Measurements from ENCODE around the gene SMAD1. TPM values are rescaled to one million over a fixed set of nuclear protein-coding genes. Genes with fewer than 3 reads are reported as not detected.
A peak's percentile ranks its signal among the peaks of the same experiment; 100 is the strongest.

Gene SMAD1
- polyA plus RNA-seq, 2 of the 4 experiments (the other 2 are of a cell fraction), result 9.9 to 23.9 TPM

- H3K4me1 ChIP-seq, result peaks cover 16% of the 10 kb centered on the region
- WGBS (ENCODE audit: missing lambda C conversion rate), result 58% methylated on average over 4 of the region's 4 CpGs
- no peak overlapping the region for H3K4me3 ChIP-seq
- DNase-seq (ENCODE audit: low read depth in 1 of 2, low spot score in 1 of 2) (no peak), ATAC-seq (no peak), FAIRE-seq (no peak)
- no peak overlapping the region for H3K27ac ChIP-seq
- no peak overlapping the region for H3K4me2 ChIP-seq
- TF ChIP-seq RAD21 (conservative IDR thresholded peaks at IDR 0.05 in 1 of 2, IDR thresholded peaks at IDR 0.05 in 1 of 2), result no peak
- TF ChIP-seq KDM5A (IDR thresholded peaks at IDR 0.05), result no peak
- POLR2A ChIA-PET, result no interaction called here
- CTCF ChIA-PET, result no interaction called here
- no peaks in the 10 kb centered on the region for H3K9me3 ChIP-seq
These were observed 59.7 kb downstream of the SMAD1 start for GRCh38 chr4:145541346-145541745.

GRCh38 chr4:145545031-145545430 is 63.4 kb downstream of the SMAD1 start:
- POLR2A ChIA-PET, result no interaction called here

GRCh38 chr4:145545538-145546174 is 64.0 kb downstream of the SMAD1 start:
- Histone ChIP-seq H3K4me2 (peak overlapping the region; percentile 60), H3K9me3 (no peaks in the 10 kb centered on the region), H3K27ac (peak overlapping the region; percentile 31 to 64; a peak in 3 of 6 replicates), H3K4me1 (peaks cover 21% of the 10 kb centered on the region), H3K4me3 (no peak overlapping the region)
- peak; percentile 14 to 55 for DNase-seq (ENCODE audit: low read depth in 1 of 2, low spot score in 1 of 2)
- peak; percentile 46 for FAIRE-seq
- POLR2A ChIA-PET, result interaction anchor here (1.1 kb wide), 1 partner anchor 35 kb away, joined by 6 read pairs; no protein-coding TSS in a partner anchor
- peak; percentile 67 to 77; a peak in 4 of 6 replicates for ATAC-seq
- peak; percentile 51; the same call in 1 of the 2 replicates for TF ChIP-seq JUNB (IDR thresholded peaks at IDR 0.05)
- TF ChIP-seq CBX8 (IDR thresholded peaks at IDR 0.05), result no peak
- peak; percentile 55 to 59; a peak in 3 of 4 replicates for TF ChIP-seq CEBPB (IDR thresholded peaks at IDR 0.05)
- TF ChIP-seq BHLHE40 (IDR thresholded peaks at IDR 0.05; ENCODE audit: low read depth, low read length), result no peak
- peak; percentile 26 for TF ChIP-seq MAFK (IDR thresholded peaks at IDR 0.05; ENCODE audit: partially characterized antibody)
- TF ChIP-seq FOSL2 (IDR thresholded peaks at IDR 0.05), result peak; percentile 63; the same call in 1 of the 2 replicates
- peak; percentile 62 for TF ChIP-seq FOSL2 (CRISPR knock-in tag; IDR thresholded peaks at IDR 0.05)
- TF ChIP-seq CHD2 (IDR thresholded peaks at IDR 0.05; ENCODE audit: low read length, partially characterized antibody), result no peak
- CTCF ChIA-PET, result interaction anchor here (1.5 kb wide), 1 partner anchor 19 kb away, joined by 3 read pairs; no protein-coding TSS in a partner anchor

More at GRCh38 chr4:145545031-145545430, 63.4 kb downstream of the SMAD1 start:
- no peak for ATAC-seq
- 95% methylated on average over 1 of the region's 1 CpG for WGBS (ENCODE audit: missing lambda C conversion rate)
- peak overlapping the region; percentile 31 to 53; a peak in 4 of 6 replicates for H3K27ac ChIP-seq
- no peaks in the 10 kb centered on the region for H3K9me3 ChIP-seq
- H3K4me1 ChIP-seq, result peaks cover 21% of the 10 kb centered on the region
- no peak overlapping the region for H3K4me3 ChIP-seq
- no peak for DNase-seq (ENCODE audit: low read depth in 1 of 2, low spot score in 1 of 2)
- TF ChIP-seq MAZ (IDR thresholded peaks at IDR 0.05; ENCODE audit: borderline replicate concordance, low read depth, low read length) (no peak), ESRRA (IDR thresholded peaks at IDR 0.05; ENCODE audit: borderline replicate concordance, low read length) (no peak), ZC3H11A (IDR thresholded peaks at IDR 0.05) (no peak), NR3C1 (IDR thresholded peaks at IDR 0.05) (no peak), JUNB (IDR thresholded peaks at IDR 0.05) (no peak), CBX2 (IDR thresholded peaks at IDR 0.05; ENCODE audit: borderline replicate concordance, low read depth) (no peak), CTCF (IDR thresholded peaks at IDR 0.05) (no peak), CBX8 (IDR thresholded peaks at IDR 0.05) (no peak), PBX3 (IDR thresholded peaks at IDR 0.05) (no peak), GATA3 (IDR thresholded peaks at IDR 0.05; ENCODE audit: borderline replicate concordance) (no peak), PHF8 (IDR thresholded peaks at IDR 0.05; ENCODE audit: borderline replicate concordance, low read depth) (no peak), HOXA7 (CRISPR knock-in tag; IDR thresholded peaks at IDR 0.05) (no peak), RAD21 (conservative IDR thresholded peaks at IDR 0.05 in 1 of 2, IDR thresholded peaks at IDR 0.05 in 1 of 2) (no peak), MAFK (IDR thresholded peaks at IDR 0.05; ENCODE audit: partially characterized antibody) (no peak), MAX (IDR thresholded peaks at IDR 0.05) (no peak)
- CTCF ChIA-PET, result interaction anchor here (1.5 kb wide), 1 partner anchor 19 kb away, joined by 3 read pairs; no protein-coding TSS in a partner anchor
- peak overlapping the region; percentile 60; the same call in 2 of the 3 replicates for H3K4me2 ChIP-seq
- FAIRE-seq, result no peak
